ENCODE measurements around the gene HHIP.

Gene HHIP

GRCh38 chr4:144655491-144655890 is 9.5 kb downstream of the HHIP start:
- TF ChIP-seq CTCF (IDR thresholded peaks at IDR 0.05; ENCODE audit: control insufficient read depth, insufficient read depth, low read depth, low read length, missing control alignments) = no peak
- no peak overlapping the region for H3K4me3 ChIP-seq (ENCODE audit: control insufficient read depth, low read depth, low read length)
- no peak for DNase-seq (ENCODE audit: low read depth)

DNA sequence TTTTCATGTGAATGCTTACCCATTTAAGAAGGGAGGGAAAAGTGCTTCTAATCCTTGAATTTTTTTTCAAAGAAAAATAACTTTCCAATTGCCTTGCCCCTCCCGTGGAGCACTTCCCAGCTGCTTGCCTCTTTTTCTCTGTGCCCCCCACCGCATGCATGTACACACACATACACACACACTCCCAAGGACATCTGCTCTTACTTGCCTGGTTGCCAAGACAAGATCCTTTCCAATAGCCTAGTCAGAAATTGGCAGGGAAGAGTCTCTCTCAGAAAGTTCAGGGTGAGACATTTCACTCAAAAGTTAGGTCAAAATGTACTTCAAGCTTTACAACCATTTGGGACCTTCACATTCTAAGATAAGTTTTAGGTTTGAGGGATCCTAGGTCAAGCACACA is 10.9 kb downstream of the HHIP start:
- no peak for DNase-seq (ENCODE audit: low read depth)
- H3K4me3 ChIP-seq (ENCODE audit: control insufficient read depth, low read depth, low read length) = no peak overlapping the region
- no peak for TF ChIP-seq CTCF (IDR thresholded peaks at IDR 0.05; ENCODE audit: control insufficient read depth, insufficient read depth, low read depth, low read length, missing control alignments)

- no peak for DNase-seq (ENCODE audit: low read depth)
- TF ChIP-seq CTCF (IDR thresholded peaks at IDR 0.05; ENCODE audit: control insufficient read depth, insufficient read depth, low read depth, low read length, missing control alignments) = no peak
- no peak overlapping the region for H3K4me3 ChIP-seq (ENCODE audit: control insufficient read depth, low read depth, low read length)
Measured at GRCh38 chr4:144658015-144658567, 12.1 kb downstream of the HHIP start.

- TF ChIP-seq CTCF (IDR thresholded peaks at IDR 0.05; ENCODE audit: control insufficient read depth, insufficient read depth, low read depth, low read length, missing control alignments) = no peak
- peak; percentile 48 for DNase-seq (ENCODE audit: low read depth)
- no peak overlapping the region for H3K4me3 ChIP-seq (ENCODE audit: control insufficient read depth, low read depth, low read length)
Measured at GRCh38 chr4:144658903-144659302, 12.9 kb downstream of the HHIP start.

DNA sequence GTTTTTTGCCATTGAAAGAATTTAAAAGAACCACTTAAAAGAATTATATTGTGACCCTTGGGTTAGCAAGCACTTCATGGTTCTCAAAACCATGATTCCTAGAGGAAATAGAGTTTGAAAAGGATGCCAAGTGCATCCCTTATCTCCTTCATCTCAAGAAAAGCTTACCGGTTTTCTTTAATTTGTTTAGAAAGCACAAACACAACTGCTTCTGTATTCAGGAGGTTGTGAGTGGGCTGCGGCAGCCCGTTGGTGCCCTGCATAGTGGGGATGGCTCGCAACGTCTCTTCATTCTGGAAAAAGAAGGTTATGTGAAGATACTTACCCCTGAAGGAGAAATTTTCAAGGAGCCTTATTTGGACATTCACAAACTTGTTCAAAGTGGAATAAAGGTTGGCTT is 13.5 kb downstream of the HHIP start:
- DNase-seq (ENCODE audit: low read depth) = no peak
- TF ChIP-seq CTCF (IDR thresholded peaks at IDR 0.05; ENCODE audit: control insufficient read depth, insufficient read depth, low read depth, low read length, missing control alignments) = no peak
- no peak overlapping the region for H3K4me3 ChIP-seq (ENCODE audit: control insufficient read depth, low read depth, low read length)

DNA sequence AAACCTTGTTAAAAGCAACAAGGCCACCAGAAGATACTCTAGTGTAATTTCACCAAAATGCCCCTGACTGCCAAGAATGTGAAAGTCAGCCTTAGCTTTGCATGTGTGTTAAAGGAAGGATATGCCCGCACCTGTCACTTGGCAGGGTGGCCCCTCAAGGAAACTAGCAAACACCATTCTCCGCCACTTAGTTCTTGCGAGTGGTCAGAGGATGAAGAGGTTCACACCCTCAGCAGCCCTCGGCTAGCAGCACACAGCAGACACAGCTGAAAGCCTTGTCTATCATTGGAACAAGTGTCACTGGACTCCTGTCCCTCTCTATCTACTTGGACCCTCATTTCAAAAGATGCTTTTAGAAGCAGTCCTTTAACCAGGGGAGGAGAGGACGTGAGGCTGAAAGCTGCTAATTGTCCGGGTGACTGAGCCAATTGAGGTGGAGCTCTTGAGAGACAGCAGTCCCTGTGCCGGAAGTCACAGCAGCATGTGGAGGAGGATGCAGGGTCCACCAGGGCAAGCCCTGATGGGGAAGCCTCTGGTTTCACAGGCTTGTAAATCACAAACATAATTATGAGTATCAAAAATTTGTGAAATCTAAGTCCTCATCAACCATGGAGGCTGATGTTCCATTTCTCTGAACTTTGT is 18.0 kb downstream of the HHIP start:
- no peak overlapping the region for H3K4me3 ChIP-seq (ENCODE audit: control insufficient read depth, low read depth, low read length)
- no peak for TF ChIP-seq CTCF (IDR thresholded peaks at IDR 0.05; ENCODE audit: control insufficient read depth, insufficient read depth, low read depth, low read length, missing control alignments)
- no peak for DNase-seq (ENCODE audit: low read depth)
